Astrocyte (in vitro differentiated cells and primary cell): ENCODE measurements around the gene PPP1R36. TPM values are rescaled to one million over a fixed set of nuclear protein-coding genes. Genes with fewer than 3 reads are reported as not detected.
A peak's percentile ranks its signal among the peaks of the same experiment; 100 is the strongest.

Source experiments
- DNase-seq: peaks from one replicate; pipeline ENCODE4 v3.0.0-alpha.2; 2010; ENCODE audit warnings: low read depth
- FAIRE-seq: peaks from 2 replicates; lab custom pipeline; 2011; peaks lifted over from hg19 to GRCh38; lab: Jason Lieb, UNC
- H2AFZ ChIP-seq: 2 replicates; pipeline ENCODE4 v1.6.0; 2012; ENCODE audit warnings: low read depth, low read length, inconsistent platforms
- H3K27ac ChIP-seq: 2 replicates; pipeline ENCODE4 v1.5.1; 2011; ENCODE audit warnings: low read depth, low read length, inconsistent platforms
- H3K27me3 ChIP-seq: 2 replicates; pipeline ENCODE4 v1.6.0; 2011; ENCODE audit warnings: low read length, inconsistent platforms; ENCODE audit not compliant: insufficient read depth
- H3K36me3 ChIP-seq: 2 replicates; pipeline ENCODE4 v1.5.1; 2011; ENCODE audit warnings: low read length, inconsistent platforms; ENCODE audit not compliant: insufficient read depth
- H3K4me1 ChIP-seq: 2 replicates; pipeline ENCODE4 v1.5.1; 2011; ENCODE audit warnings: low read length, inconsistent platforms; ENCODE audit not compliant: insufficient read depth
- H3K4me2 ChIP-seq: 2 replicates; pipeline ENCODE4 v1.6.0; 2012; ENCODE audit warnings: low read length, inconsistent platforms
- H3K4me3 ChIP-seq: 2 replicates; pipeline ENCODE4 v1.5.1; 2011; ENCODE audit warnings: low read depth, mild to moderate bottlenecking, low read length, inconsistent platforms; ENCODE audit not compliant: insufficient read depth
- H3K79me2 ChIP-seq: 2 replicates; pipeline ENCODE4 v1.6.0; 2012; ENCODE audit warnings: mild to moderate bottlenecking, low read length, inconsistent platforms; ENCODE audit not compliant: insufficient read depth
- H3K9ac ChIP-seq: 2 replicates; pipeline ENCODE4 v1.6.0; 2012; ENCODE audit warnings: mild to moderate bottlenecking, low read length, inconsistent platforms
- H3K9me3 ChIP-seq: 2 replicates; pipeline ENCODE4 v1.5.1; 2012; ENCODE audit warnings: low read depth, mild to moderate bottlenecking, low read length, inconsistent platforms; ENCODE audit not compliant: insufficient read depth
- H4K20me1 ChIP-seq: 2 replicates; pipeline ENCODE4 v1.6.0; 2012; ENCODE audit warnings: low read length, inconsistent platforms; ENCODE audit not compliant: insufficient read depth
- H3K27ac Mint-ChIP-seq: one replicate; pipeline ENCODE4 v1.8.0; 2021; ENCODE audit warnings: mild to moderate bottlenecking, mixed read lengths; ENCODE audit not compliant: unreplicated experiment
- H3K27me3 Mint-ChIP-seq: one replicate; pipeline ENCODE4 v1.8.0; 2021; ENCODE audit warnings: low read depth, mixed read lengths; ENCODE audit not compliant: unreplicated experiment
- H3K36me3 Mint-ChIP-seq: one replicate; pipeline ENCODE4 v1.8.0; 2021; ENCODE audit warnings: low read depth, mixed read lengths; ENCODE audit not compliant: unreplicated experiment
- H3K4me1 Mint-ChIP-seq: one replicate; pipeline ENCODE4 v1.8.0; 2021; ENCODE audit warnings: low read depth, mixed read lengths; ENCODE audit not compliant: unreplicated experiment
- H3K4me3 Mint-ChIP-seq: one replicate; pipeline ENCODE4 v1.8.0; 2021; ENCODE audit warnings: mild to moderate bottlenecking, moderate library complexity, mixed read lengths; ENCODE audit not compliant: unreplicated experiment
- H3K9me3 Mint-ChIP-seq: one replicate; pipeline ENCODE4 v1.8.0; 2021; ENCODE audit warnings: mild to moderate bottlenecking, mixed read lengths; ENCODE audit not compliant: unreplicated experiment
- CTCF ChIP-seq: IDR thresholded peaks from 2 replicates; pipeline ENCODE4 v1.5.1; 2011; ENCODE audit warnings: low read depth, mild to moderate bottlenecking, inconsistent platforms, low read length, moderate library complexity; ENCODE audit not compliant: insufficient read depth
- EZH2 ChIP-seq: IDR thresholded peaks from 2 replicates; pipeline ENCODE4 v1.6.1; 2012; ENCODE audit warnings: mild to moderate bottlenecking, low read length, inconsistent platforms; ENCODE audit not compliant: insufficient read depth
- total RNA-seq: library from RNA; stranded (reverse); gene quantifications from 2 replicates; pipeline ENCODE4 v1.2.1, GENCODE V29; 2021

The PPP1R36 gene
- total RNA-seq, 1 donor from 2014 or later: 0.91 TPM

GRCh38 chr14:64605926-64606685 lies 56.3 kb downstream of the PPP1R36 start:
- Mint-ChIP-seq H3K27ac (no peak overlapping the region), H3K27me3 (peaks cover 9% of the 10 kb centered on the region), H3K9me3 (no peaks in the 10 kb centered on the region), H3K4me1 (no peaks in the 10 kb centered on the region), H3K36me3 (no peaks in the 10 kb centered on the region), H3K4me3 (peak overlapping the region; percentile 17)
- Histone ChIP-seq H2AFZ (no peak overlapping the region), H3K9ac (no peak overlapping the region), H3K36me3 (no peaks in the 10 kb centered on the region), H3K27ac (no peak overlapping the region), H4K20me1 (no peaks in the 10 kb centered on the region), H3K4me2 (no peak overlapping the region), H3K9me3 (no peaks in the 10 kb centered on the region), H3K4me1 (no peaks in the 10 kb centered on the region), H3K4me3 (no peak overlapping the region), H3K27me3 (no peaks in the 10 kb centered on the region), H3K79me2 (no peaks in the 10 kb centered on the region)
- DNase-seq: no peak
- no peak for FAIRE-seq
- TF ChIP-seq EZH2 (no peak), CTCF (no peak)

- no peak overlapping the region for H3K4me3 Mint-ChIP-seq
- no peak overlapping the region for H3K27ac Mint-ChIP-seq
- no peak for FAIRE-seq
Observed at GRCh38 chr14:64610049-64610746, 60.4 kb downstream of the PPP1R36 start.

More at GRCh38 chr14:64610049-64610746, 60.4 kb downstream of the PPP1R36 start:
- no peaks in the 10 kb centered on the region for H4K20me1 ChIP-seq
- peaks cover 15% of the 10 kb centered on the region for H3K4me1 ChIP-seq
- no peak overlapping the region for H3K4me2 ChIP-seq
- H3K27me3 ChIP-seq: no peaks in the 10 kb centered on the region
- Mint-ChIP-seq H3K9me3 (no peaks in the 10 kb centered on the region), H3K36me3 (no peaks in the 10 kb centered on the region), H3K27me3 (peaks cover 4% of the 10 kb centered on the region), H3K4me1 (peaks cover 22% of the 10 kb centered on the region)
- no peaks in the 10 kb centered on the region for H3K36me3 ChIP-seq
- H3K4me3 ChIP-seq: no peak overlapping the region
- no peak overlapping the region for H3K9ac ChIP-seq
- TF ChIP-seq EZH2 (no peak), CTCF (no peak)
- H3K79me2 ChIP-seq: no peaks in the 10 kb centered on the region
- H2AFZ ChIP-seq: no peak overlapping the region
- H3K27ac ChIP-seq: no peak overlapping the region
- no peaks in the 10 kb centered on the region for H3K9me3 ChIP-seq
- DNase-seq: no peak
